ENCODE measurements around the gene FNDC5. TPM values are rescaled to one million over a fixed set of nuclear protein-coding genes. Genes with fewer than 3 reads are reported as not detected.

FNDC5 gene
- total and polyA plus RNA-seq, 2 of the 13 experiments (the other 11 are each of a cell fraction or from before 2014, with no cell fraction given): 1.4 to 3.1 TPM

DNA sequence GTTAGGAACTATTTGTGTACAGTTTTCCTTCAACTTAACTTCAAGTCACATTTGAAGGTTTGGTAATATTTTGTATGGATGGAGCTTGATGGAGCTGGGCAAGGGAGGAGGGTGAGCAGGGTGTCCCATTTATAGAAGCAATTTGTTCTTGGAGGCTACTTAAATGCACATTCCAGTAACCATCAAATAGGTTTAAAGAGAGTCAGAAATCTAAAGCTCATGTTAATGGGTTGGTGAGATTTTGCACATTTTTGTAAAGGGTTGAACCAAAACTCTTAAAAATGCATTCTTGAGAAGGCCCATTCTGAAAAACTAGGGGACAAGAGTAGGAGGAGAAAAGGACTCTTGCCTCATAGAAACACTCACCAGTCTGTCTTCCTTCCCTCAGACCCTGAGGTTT, 10.1 kb downstream of the FNDC5 start (continued):
- TF ChIP-seq, protein P1, sequence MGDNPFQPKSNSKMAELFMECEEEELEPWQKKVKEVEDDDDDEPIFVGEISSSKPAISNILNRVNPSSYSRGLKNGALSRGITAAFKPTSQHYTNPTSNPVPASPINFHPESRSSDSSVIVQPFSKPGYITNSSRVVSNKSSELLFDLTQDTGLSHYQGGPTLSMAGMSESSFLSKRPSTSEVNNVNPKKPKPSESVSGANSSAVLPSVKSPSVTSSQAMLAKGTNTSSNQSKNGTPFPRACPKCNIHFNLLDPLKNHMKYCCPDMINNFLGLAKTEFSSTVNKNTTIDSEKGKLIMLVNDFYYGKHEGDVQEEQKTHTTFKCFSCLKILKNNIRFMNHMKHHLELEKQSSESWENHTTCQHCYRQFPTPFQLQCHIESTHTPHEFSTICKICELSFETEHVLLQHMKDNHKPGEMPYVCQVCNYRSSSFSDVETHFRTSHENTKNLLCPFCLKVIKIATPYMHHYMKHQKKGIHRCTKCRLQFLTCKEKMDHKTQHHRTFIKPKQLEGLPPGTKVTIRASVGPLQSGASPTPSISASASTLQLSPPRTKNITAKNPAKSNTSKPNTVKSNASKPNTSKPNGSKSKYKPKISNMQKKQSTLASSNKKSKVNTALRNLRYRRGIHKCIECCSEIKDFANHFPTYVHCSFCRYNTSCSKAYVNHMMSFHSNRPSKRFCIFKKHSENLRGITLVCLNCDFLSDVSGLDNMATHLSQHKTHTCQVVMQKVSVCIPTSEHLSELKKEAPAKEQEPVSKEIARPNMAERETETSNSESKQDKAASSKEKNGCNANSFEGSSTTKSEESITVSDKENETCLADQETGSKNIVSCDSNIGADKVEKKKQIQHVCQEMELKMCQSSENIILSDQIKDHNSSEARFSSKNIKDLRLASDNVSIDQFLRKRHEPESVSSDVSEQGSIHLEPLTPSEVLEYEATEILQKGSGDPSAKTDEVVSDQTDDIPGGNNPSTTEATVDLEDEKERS (CRISPR knock-in tag; IDR thresholded peaks at IDR 0.05): no peak
- no peak for TF ChIP-seq ZNF224 (CRISPR knock-in tag; IDR thresholded peaks at IDR 0.05)
- TF ChIP-seq, protein P2, sequence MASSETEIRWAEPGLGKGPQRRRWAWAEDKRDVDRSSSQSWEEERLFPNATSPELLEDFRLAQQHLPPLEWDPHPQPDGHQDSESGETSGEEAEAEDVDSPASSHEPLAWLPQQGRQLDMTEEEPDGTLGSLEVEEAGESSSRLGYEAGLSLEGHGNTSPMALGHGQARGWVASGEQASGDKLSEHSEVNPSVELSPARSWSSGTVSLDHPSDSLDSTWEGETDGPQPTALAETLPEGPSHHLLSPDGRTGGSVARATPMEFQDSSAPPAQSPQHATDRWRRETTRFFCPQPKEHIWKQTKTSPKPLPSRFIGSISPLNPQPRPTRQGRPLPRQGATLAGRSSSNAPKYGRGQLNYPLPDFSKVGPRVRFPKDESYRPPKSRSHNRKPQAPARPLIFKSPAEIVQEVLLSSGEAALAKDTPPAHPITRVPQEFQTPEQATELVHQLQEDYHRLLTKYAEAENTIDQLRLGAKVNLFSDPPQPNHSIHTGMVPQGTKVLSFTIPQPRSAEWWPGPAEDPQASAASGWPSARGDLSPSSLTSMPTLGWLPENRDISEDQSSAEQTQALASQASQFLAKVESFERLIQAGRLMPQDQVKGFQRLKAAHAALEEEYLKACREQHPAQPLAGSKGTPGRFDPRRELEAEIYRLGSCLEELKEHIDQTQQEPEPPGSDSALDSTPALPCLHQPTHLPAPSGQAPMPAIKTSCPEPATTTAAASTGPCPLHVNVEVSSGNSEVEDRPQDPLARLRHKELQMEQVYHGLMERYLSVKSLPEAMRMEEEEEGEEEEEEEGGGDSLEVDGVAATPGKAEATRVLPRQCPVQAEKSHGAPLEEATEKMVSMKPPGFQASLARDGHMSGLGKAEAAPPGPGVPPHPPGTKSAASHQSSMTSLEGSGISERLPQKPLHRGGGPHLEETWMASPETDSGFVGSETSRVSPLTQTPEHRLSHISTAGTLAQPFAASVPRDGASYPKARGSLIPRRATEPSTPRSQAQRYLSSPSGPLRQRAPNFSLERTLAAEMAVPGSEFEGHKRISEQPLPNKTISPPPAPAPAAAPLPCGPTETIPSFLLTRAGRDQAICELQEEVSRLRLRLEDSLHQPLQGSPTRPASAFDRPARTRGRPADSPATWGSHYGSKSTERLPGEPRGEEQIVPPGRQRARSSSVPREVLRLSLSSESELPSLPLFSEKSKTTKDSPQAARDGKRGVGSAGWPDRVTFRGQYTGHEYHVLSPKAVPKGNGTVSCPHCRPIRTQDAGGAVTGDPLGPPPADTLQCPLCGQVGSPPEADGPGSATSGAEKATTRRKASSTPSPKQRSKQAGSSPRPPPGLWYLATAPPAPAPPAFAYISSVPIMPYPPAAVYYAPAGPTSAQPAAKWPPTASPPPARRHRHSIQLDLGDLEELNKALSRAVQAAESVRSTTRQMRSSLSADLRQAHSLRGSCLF (CRISPR knock-in tag; IDR thresholded peaks at IDR 0.05; ENCODE audit: borderline replicate concordance): no peak
- no peak for TF ChIP-seq RARG (CRISPR knock-in tag; IDR thresholded peaks at IDR 0.05; ENCODE audit: low read depth)
- TF ChIP-seq ZNF605 (CRISPR knock-in tag; IDR thresholded peaks at IDR 0.05): no peak
- no peak for TF ChIP-seq IKZF1 (IDR thresholded peaks at IDR 0.05)
- TF ChIP-seq TRAFD1 (CRISPR knock-in tag; IDR thresholded peaks at IDR 0.05; ENCODE audit: borderline replicate concordance): no peak
- no peak for TF ChIP-seq ZNF20 (CRISPR knock-in tag; IDR thresholded peaks at IDR 0.05)
